Keratinocyte (primary cell): ENCODE measurements around the gene DDX5.

Source experiments
- CTCF ChIP-seq, 3 experiments: IDR thresholded peaks in 1 of 3; conservative IDR thresholded peaks in 1 of 3; optimal IDR thresholded peaks in 1 of 3; 2 replicates in 2 of 3; 3 replicates in 1 of 3; pipeline versions ENCODE3 to v1.5.1; 2011; ENCODE audit warnings: low read length in 3 of 3, mild to moderate bottlenecking in 3 of 3, moderate library complexity in 2 of 3, control low read depth in 1 of 3, inconsistent platforms in 1 of 3; ENCODE audit not compliant: insufficient read depth in 2 of 3; ENCODE audit errors: extremely low read depth in 1 of 3
- EZH2 ChIP-seq: IDR thresholded peaks from one replicate; pipeline ENCODE4 v1.6.1; 2012; ENCODE audit warnings: inconsistent platforms, mild to moderate bottlenecking, low read length, moderate library complexity

- TF ChIP-seq EZH2 = no peak
- TF ChIP-seq CTCF (optimal IDR thresholded peaks at IDR 0.05 in 1 of 3, IDR thresholded peaks at IDR 0.05 in 1 of 3, conservative IDR thresholded peaks at IDR 0.05 in 1 of 3; ENCODE audit: extremely low read depth in 1 of 3, insufficient read depth in 2 of 3, low read length in 3 of 3) = no peak
These were observed 46.8 kb downstream of the DDX5 start for GRCh38 chr17:64459284-64459747.
